Dedifferentiated amniotic fluid mesenchymal stem cell (primary cell): ENCODE results near the gene GAS6.
"Not testable (repeated sequence)": the region's sequence is repeated elsewhere in the genome, so short reads cannot be mapped to it uniquely, and the experiment has no call there.

Source experiments
- DNase-seq: peaks from one replicate; pipeline ENCODE4 v3.0.0-alpha.2; 2016; ENCODE audit errors: extremely low spot score

The GAS6 gene

GRCh38 chr13:113867913-113868312, 4.0 kb upstream of the GAS6 start:
- not testable (repeated sequence) for DNase-seq

GRCh38 chr13:113865427-113865826, 1.6 kb upstream of the GAS6 start:
- no peak for DNase-seq

- no peak for DNase-seq
Observed at GRCh38 chr13:113864273-113864890, 506 bp upstream of the GAS6 start.

GRCh38 chr13:113862931-113863523, 849 bp downstream of the GAS6 start:
- peak; percentile 17 for DNase-seq

- DNase-seq = no peak
Observed at GRCh38 chr13:113862191-113862930, 1.5 kb downstream of the GAS6 start.

- DNase-seq = no peak
Observed at GRCh38 chr13:113861433-113862030, 2.3 kb downstream of the GAS6 start.

GRCh38 chr13:113860665-113861432, 3.0 kb downstream of the GAS6 start:
- no peak for DNase-seq

GRCh38 chr13:113860051-113860664, 3.7 kb downstream of the GAS6 start:
- DNase-seq = no peak

- no peak for DNase-seq
Observed at GRCh38 chr13:113859311-113860050, 4.4 kb downstream of the GAS6 start.

GRCh38 chr13:113857531-113858195, 6.2 kb downstream of the GAS6 start:
- DNase-seq = no peak

- no peak for DNase-seq
Observed at GRCh38 chr13:113856716-113857065, 7.2 kb downstream of the GAS6 start.

GRCh38 chr13:113855931-113856715, 7.8 kb downstream of the GAS6 start:
- DNase-seq = no peak

GRCh38 chr13:113855012-113855921, 8.6 kb downstream of the GAS6 start:
- no peak for DNase-seq

GRCh38 chr13:113854238-113855011, 9.5 kb downstream of the GAS6 start:
- DNase-seq = no peak

- DNase-seq = no peak
Observed at GRCh38 chr13:113853518-113854237, 10.2 kb downstream of the GAS6 start.

- no peak for DNase-seq
Observed at GRCh38 chr13:113852536-113853517, 11.0 kb downstream of the GAS6 start.
